Heart left ventricle (tissue), 13 donors: ENCODE data around the gene LONP2.

Experiments used
- POLR2A ChIP-seq, 2 donors: fragments of 450-650 bp; IDR thresholded peaks; one replicate each; pipeline ENCODE4 v1.6.1; 2017; ENCODE audit warnings: antibody characterized with exemption in 2 of 2, mild to moderate bottlenecking in 2 of 2, moderate library complexity in 2 of 2
- TF ChIP-seq, protein P1 (sequence below), 12 donors: fragments of 200-600 bp; sonication (generic) in 4 of 12; IDR thresholded peaks; one replicate each; pipeline versions ENCODE4 v1.5.0 to v1.8.0; 2018 to 2022; ENCODE audit warnings: antibody characterized with exemption in 12 of 12, mild to moderate bottlenecking in 5 of 12
- donor health status: ischemic (EF 13 %, LVEDD 7.1; RV severe dilation, severe dysfunction).
- donor health status: DM: no; HTN: yes; CAD: no.
- donor health status: DM: no; HTN: no; CAD: no.
- donor health status: ischemic (EF 25% LVEDD 6.9; RV normal size, moderate dysfunction).
- donor health status: ischemic (EF 25% LVEDD 5.7; RV mildly dilated, moderate dysfunction).
- donor health status: ischemic (EF 35%, LVEDD 5.7; RV mildly dilated, moderate dysfunction).
- donor health status: nonischemic (EF 11% LVEDD 7.7; RV severe dilation, severe dysfunction).
- donor health status: DM: yes; HTN: yes; CAD: no.
- donor health status: PGD.
- donor health status: ischemic (EF 29% LVEDD 5.4; RV normal size, mild dysfunction).
- donor health status: nonischemic (EF 23%, LVEDD 6.1; RV moderate dilation, normal function).

DNA sequence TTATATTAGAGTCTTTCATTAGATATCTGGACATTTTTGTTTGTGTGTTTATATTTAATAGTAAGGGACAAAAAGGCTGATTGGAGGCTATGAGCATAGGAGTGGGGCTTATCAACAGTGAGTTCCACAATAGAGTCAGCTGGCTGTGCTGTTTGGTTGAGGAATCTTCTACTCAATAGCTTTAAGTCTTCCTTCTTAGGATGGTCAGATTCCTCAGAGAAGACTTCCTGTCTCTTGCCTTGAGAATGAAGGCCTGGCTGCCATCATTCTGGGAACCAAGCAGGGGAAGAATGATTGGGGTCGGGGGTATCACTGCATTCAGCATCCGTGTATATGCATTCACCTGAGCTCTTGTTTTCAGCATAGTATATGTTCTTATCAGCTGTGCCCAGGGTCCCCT is 35.1 kb downstream of the LONP2 start:
- TF ChIP-seq, protein P1, sequence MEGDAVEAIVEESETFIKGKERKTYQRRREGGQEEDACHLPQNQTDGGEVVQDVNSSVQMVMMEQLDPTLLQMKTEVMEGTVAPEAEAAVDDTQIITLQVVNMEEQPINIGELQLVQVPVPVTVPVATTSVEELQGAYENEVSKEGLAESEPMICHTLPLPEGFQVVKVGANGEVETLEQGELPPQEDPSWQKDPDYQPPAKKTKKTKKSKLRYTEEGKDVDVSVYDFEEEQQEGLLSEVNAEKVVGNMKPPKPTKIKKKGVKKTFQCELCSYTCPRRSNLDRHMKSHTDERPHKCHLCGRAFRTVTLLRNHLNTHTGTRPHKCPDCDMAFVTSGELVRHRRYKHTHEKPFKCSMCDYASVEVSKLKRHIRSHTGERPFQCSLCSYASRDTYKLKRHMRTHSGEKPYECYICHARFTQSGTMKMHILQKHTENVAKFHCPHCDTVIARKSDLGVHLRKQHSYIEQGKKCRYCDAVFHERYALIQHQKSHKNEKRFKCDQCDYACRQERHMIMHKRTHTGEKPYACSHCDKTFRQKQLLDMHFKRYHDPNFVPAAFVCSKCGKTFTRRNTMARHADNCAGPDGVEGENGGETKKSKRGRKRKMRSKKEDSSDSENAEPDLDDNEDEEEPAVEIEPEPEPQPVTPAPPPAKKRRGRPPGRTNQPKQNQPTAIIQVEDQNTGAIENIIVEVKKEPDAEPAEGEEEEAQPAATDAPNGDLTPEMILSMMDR (IDR thresholded peaks at IDR 0.05) = no peak
- no peak for TF ChIP-seq POLR2A (IDR thresholded peaks at IDR 0.05)
